NCI-H1105 treated with DMSO at 0.1 percent for 48 hours (cell line): ENCODE data around the gene MTAP.

Experiments
- DNase-seq: peaks from one replicate; lab custom pipeline; 2025; lab: John Stamatoyannopoulos, UW

MTAP gene

GRCh38 chr9:21802418-21803000 lies at the start of gene MTAP:
Gene MTAP, plus strand, starts transcription at chr9:21802636. Its CDS starts 113 bp downstream, at chr9:21802749.
- DNase-seq = peak; percentile 90

GRCh38 chr9:21753523-21753922 lies 48.9 kb upstream of the MTAP start:
- DNase-seq = no peak

DNA sequence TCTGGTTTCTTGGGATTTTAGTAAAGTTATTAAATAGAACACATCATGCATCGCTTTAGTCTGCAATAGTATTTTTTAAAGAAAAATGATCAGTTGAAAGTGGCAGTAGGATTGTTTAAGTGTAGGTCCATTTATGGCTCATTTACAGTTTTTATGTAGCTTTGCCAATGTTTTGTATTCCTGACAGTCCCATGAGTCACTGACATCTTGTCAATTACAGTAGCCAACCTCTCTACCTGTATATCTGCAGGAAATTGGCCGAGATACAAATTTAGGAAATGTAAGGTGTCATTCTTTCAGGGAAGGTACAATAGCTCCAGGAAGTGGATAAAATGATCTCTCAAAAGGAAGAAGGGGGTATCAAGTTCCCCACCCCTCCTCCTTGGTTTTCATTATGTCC lies 47.7 kb upstream of the MTAP start:
- DNase-seq = no peak

GRCh38 chr9:21758540-21758939 lies 43.9 kb upstream of the MTAP start:
- DNase-seq = no peak

- no peak for DNase-seq
Observed at GRCh38 chr9:21761309-21761901, 41.0 kb upstream of the MTAP start.

DNA sequence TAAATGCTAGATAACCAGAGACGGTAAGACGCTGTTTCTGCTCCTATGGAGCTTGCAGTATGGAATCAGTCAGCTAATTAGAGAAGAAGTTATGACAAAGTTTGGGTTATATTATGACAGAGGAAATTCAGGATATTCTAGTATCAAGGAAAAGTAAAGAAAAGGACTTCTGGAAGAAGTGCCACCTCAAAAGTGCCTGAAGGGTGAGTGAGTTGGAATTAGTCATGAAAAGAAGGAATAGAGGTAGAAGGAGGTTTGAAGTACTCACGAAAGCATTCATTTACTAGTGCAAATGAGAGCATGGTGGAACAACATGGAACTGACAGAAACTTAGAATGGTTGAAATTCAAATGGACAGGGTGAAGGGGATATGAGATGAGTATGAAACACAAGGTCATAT lies 40.4 kb upstream of the MTAP start:
- DNase-seq = no peak

- DNase-seq = no peak
Observed at GRCh38 chr9:21764846-21765245, 37.6 kb upstream of the MTAP start.

- DNase-seq = no peak
Observed at GRCh38 chr9:21766096-21766495, 36.3 kb upstream of the MTAP start.

- DNase-seq = no peak
Observed at GRCh38 chr9:21770871-21771560, 31.4 kb upstream of the MTAP start.

GRCh38 chr9:21777701-21778100 lies 24.7 kb upstream of the MTAP start:
- DNase-seq = no peak

DNA sequence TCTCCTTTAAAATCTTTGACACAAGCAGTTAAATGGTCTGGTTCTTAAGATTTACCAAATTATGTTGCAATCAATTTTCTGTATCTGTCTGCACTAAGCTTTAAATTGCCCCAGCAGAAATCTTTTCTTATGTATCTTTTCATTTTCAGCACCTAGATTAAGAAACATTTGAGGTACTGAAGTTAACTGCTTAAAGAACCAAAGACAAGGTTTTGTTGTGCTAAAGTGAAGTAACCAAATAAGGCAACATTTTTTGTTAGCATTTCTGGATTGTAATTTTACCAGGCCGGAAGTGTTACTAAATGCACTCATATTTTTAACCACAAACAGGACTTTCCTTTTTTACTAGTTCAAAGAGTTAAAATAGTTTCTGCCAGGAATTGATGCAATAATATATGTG lies 24.1 kb upstream of the MTAP start:
- no peak for DNase-seq

DNA sequence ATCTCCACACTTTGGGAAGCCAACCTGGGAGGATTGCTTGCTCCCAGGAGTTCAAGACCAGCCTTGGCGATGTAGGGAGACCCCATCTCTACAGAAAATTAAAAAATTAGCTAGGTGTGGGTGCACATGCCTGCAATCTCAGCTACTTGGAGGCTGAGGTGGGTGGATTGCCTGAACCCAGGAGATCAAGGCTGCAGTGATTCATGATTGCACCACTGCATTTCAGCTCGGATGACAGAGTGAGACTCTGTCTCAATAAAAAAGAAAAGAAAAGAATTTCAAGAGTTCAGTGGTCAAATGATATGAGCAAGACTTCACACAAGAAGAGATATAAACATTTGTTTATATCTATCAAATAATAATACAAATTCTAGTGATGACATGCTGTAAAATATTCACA lies 23.0 kb upstream of the MTAP start:
- DNase-seq = no peak

GRCh38 chr9:21781656-21782055 lies 20.8 kb upstream of the MTAP start:
- no peak for DNase-seq

DNA sequence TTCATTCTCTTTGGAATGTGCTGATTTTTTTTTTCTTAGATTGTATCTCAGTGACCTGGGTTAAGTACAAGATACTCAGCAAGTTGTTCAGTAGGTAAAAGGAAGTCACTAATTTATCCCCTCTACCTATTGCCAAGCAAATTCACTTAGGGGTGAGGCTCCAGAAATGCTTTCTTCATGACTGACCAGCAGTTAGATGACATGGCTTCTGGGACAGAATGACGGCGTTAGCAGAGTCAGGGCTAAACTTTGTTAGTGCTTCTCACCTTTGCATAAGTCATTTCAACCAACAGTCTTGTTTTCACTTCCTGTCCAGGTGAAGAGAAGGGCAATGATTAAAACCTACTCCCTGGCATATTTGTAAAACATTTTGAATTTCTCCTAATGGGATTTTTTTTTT lies 20.2 kb upstream of the MTAP start:
- DNase-seq = no peak

DNA sequence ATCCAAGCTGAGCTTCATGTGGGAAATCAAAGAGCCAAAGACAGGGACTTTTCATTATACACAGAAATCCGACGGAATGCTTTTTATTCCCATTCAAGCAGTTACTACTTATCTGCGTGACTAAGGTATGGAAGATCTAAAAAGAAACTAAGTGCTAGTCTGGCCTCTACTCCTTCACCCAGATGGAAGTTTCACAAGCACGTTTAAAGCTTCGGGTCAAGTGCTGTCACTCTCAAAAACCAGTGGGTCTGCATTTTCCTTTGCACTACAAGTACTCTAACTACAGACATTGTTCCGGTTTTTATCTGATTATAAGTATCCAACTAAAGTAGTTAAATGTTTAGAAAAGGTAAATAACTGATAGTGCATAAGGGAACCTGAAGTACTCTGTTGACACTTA lies 13.7 kb upstream of the MTAP start:
- DNase-seq = no peak

DNA sequence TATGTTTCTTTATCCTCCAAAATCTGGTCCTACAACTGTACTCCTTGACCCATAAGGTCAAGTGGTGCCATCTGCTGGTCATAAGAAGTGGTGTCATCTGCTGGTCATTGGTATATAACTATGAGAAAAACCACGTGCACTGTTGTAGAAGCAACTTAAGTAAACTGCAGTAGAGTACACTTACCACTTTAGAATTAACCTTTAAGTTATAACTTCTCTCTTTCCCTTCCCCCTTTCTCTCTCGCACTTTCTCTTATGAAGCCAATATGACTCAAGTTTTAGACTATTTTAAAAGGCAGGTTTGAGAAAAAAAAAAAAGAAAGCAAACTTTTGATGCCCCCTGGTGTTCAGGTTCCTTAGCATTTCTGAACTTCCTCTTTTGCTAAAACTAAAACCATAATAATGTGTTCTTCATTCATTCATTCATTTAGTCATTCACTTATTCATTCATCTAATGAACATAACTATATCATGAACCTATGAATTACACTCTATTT lies 12.8 kb upstream of the MTAP start:
- peak; percentile 70 for DNase-seq

DNA sequence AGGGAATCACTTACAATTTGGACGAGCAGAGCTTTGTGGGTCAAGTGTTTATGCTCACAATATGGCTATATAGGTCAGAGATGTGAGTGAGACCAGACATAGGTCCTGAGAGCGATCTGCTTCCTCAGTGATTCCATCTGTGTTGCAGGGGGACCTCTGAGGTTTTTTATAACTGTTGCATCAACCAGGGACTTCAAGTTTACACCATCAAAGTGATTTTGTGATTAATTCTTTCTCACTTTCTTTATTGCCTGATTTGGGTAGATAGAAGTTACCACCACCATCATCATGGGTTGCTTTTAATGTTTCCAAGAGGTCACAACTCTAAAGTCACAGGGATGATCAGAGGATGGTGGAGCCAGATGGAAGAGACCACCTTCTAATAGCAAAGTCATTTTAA lies 7.0 kb upstream of the MTAP start:
- no peak for DNase-seq

- no peak for DNase-seq
Observed at GRCh38 chr9:21796768-21797167, 5.7 kb upstream of the MTAP start.

- DNase-seq = no peak
Observed at GRCh38 chr9:21800931-21801682, 1.3 kb upstream of the MTAP start.

DNA sequence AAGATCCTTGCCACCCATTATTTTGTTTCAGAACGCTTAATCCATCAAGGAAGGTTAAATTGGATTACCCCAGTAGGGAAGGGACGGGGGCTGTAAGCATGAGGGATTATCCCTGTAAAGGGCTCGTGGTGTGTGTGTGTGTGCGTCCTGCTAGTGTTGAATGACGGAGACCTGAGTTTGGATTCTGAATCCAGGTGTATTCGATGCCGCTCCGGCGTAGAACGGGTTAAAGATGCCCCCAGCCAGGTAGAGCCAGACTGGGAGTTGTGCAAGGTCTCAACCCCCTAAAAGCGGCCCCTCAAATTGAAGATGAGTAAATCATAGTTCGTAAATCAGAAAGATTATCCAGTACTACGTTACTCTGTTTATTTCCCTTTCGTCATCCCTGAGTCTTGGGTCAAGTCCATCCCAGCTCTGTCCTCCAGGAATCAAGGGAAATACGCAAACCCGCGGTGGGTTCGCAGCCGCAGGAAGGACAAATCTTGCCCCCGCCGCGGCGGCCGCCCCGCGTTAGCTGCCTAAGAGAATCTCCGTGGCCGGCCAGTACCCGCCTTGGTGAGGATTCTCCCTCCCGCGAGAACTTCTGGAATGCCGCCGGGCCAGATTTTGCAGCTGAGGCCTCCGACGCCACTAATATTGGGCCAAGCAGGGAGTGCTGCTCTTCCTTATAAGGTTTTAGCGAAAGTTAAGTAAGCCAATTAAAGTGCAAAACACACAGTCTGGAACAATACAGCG lies 586 bp upstream of the MTAP start:
- peak; percentile 57 for DNase-seq

GRCh38 chr9:21803649-21804048 lies 1.2 kb downstream of the MTAP start:
- no peak for DNase-seq

DNA sequence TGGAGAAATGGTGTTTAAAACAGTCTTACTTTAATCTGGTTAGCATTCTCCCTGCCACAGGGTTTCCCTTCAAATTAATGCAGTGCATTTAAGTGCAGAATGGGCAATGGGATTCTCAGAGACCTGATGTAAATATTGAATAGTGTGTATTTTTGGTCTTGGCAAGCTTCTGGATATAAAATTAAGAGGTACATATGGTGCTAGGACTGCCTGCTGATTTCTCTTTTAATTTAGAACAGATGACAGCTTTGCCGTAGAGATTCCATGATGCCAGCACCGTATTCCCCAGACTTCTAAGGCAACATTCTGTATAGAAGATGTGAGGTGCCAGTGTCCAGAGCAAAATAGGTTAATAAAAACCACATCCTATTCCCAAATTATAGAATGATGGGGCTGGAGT lies 1.9 kb downstream of the MTAP start:
- no peak for DNase-seq
